ENCODE measurements around the gene CFAP92. TPM values are rescaled to one million over a fixed set of nuclear protein-coding genes. Genes with fewer than 3 reads are reported as not detected.
A peak's percentile ranks its signal among the peaks of the same experiment; 100 is the strongest.

CFAP92 gene, protein sequence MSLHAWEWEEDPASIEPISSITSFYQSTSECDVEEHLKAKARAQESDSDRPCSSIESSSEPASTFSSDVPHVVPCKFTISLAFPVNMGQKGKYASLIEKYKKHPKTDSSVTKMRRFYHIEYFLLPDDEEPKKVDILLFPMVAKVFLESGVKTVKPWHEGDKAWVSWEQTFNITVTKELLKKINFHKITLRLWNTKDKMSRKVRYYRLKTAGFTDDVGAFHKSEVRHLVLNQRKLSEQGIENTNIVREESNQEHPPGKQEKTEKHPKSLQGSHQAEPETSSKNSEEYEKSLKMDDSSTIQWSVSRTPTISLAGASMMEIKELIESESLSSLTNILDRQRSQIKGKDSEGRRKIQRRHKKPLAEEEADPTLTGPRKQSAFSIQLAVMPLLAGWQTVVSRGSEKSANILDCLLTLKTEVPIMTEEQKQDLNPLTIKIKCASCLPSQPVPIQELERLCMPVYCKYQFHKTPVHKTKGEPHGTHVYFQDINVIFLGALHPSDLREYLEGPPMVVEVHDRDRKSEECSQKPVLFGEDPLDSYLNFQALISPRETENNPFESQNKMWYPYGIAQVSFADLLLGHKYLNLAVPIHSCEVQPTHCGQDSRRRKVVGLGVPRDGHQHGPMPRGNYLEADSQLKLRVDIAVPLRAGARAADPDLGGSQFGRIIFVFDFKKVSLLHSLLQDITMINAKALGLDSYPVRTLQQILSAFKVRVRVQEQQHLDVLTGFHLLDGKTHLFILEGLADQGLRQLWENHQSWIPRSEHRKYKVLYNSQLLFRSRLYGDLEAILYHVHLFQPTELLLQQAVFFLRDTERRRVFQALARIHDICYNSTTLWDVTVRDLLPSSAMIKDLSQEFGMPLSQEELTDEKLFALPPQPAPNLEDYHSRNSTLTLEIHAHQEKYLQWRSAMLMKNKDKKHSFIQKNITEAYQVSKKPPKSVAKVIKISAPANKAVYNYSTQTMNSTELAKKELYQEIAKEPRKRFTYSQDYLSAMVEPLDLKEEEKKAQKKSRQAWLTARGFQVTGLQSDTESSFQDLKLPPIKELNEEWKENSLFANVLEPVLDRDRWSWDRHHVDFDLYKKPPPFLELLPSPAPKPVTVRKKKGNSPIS
- total RNA-seq (2014; rRNA removed; shearing (Covaris generic)), result 0.06 and 0.50 TPM in 2 replicates

DNA sequence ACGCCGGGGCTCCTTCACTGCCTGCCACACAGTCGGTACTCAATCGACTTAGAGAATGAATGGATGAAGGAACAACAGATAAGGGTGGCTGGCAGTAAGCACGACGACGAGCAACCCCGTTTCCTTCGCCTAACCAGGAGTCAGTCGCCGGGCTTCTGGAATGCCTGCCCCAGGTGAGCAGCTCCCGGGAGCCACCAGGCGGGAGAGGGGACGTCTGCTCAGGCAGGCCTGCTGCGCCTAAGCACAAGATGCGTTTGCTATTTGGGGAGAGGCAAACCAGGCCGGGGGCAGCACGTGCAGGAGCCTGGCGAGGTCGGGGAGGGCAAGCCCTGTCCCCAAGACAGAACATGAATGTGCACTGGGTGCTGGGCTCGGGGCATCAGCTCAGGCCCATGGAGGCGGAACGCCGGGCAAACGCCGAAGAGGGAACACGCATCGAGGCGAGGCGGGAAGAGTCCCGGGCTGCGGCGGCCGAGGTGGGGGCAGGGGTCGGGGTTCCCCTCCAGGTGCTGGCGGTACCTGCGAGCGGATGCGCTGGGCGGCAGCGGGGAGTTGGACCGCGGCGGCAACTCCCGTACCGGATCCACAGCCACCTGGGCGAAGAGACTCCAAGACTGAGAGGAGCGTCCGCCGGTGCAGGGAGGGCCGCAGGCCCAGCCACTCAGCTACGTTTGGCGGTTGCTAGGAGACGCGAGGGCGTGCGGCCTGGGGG, at the start of gene CFAP92:
TSS of gene CFAP92 (minus strand) at position 616 of the 712 bp plus-strand sequence. CDS start 772 bp downstream, outside the sequence.
- no peak for DNase-seq (ENCODE audit: low spot score)

DNA sequence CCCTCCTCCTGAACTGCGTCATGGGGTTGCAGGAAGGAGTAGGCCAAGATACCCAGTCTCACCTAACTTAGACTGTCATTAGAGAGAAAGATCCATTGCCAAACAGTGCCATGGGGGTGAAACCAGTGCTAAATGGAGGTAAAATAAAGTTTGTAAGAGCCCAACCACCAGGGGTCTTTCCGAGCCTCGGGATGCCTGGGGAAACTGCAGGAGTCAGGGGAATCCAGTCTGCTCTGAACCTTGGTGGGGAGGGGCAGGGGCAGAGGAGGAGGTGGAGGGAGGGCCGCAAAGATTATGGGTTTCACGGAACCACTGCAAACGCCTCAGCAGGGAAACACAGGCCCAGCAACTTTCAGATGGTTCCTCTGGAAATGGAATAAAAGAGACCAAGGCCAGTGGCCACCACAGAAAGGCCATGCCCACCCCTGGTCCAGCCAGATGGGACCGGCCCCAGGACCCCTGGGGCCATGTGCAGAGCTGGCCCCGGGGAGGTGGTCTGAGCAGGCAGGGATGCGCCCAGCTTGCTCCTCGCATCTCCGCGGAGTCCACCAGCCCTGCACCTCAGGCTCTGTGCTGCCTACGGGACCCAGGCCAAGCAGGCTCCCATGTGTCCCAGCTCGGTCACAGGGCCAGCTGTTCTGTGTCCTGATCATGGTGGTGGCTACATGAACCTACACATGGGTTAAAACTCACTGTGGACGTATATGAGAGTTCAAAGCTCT, 46.9 kb upstream of the CFAP92 start:
- no peak for DNase-seq (ENCODE audit: low spot score)

DNA sequence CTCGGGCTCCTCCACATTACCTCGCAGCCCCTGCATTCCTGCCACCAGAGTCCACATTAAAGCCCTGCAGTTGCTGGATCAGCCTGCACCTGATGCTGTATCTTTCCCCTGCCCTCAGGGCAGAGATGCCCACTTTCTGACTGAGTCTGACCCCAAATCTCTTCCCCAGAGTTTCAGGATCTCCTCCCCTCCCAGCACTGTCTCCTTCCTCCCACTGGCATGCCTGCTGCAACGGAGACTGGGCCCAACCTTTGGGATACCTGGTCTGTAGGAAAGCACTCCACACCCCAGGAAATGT, 46.1 kb upstream of the CFAP92 start:
- no peak for DNase-seq (ENCODE audit: low spot score)

DNA sequence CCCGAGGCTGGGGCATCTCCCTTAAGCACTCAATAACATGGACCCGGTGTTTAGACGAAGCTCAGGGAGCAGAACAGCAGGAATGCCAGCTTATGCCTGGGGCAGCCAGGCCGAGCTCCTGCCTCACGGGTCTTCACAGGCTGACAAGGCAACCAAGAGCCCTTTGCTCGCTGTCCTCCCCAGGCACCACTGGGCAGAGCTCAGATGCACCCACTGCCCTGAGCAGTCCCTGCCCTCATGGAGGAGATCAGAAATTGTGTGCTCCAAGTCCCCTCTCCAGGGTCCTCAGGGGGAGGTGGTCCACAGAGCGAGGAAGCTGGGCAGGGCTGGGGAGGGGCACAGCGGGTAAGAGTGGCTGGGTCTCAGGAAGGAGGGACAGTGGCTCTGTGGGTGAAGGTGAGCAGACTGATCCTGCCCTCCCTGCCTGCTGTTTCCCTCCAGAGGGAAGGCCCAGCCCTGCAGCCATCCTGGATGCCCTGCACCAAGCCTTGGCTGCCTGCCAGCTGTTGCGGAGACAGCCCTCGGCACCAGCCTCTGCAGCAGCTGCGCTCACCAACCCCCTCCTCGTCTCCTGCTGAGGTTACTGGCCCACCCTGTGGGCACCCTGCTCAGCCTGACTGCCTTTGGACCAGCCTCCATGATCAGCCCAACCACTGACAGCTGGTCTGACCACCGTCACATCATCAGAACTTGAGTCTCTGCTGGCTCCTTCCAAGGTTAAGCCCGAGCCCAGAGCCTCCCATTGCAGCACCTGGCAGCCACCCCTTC, 45.6 kb upstream of the CFAP92 start:
- DNase-seq (ENCODE audit: low spot score), result peak; percentile 40

DNA sequence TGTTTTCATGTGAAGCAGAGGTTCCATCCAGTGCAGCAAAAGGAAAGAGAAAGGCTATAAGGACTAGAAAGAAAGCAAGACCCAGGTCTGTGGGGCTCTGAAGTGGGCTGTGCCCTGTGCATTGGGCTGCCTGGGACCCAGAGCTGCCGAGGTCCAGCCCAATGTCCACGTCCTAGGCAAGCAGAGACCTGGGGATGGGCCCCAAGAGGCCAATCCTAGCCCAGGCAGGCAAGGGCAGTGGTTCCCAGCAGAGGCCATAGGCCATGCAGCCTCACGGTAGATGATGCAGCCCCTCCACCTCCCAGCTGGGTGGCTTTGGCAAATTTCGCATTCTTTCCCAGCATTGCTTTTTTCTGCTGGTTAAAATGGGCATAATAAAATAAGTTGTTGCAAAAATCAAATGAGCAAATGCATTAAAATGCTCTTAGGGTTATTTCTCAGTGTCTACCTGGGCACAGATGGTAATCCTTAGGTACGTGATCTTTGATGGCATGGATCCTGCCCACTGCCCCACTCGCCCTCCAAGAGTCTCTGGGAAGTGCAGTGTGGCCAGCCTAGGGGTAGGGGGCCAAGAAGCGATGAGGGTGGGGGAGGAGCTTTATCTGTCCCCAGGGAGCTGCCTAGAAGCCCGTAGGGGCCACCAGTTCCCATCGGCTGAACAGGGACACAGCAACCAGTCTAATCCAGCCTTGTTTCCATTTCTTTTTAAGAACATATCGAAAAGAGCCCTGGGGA, 44.4 kb upstream of the CFAP92 start:
- no peak for DNase-seq (ENCODE audit: low spot score)

DNA sequence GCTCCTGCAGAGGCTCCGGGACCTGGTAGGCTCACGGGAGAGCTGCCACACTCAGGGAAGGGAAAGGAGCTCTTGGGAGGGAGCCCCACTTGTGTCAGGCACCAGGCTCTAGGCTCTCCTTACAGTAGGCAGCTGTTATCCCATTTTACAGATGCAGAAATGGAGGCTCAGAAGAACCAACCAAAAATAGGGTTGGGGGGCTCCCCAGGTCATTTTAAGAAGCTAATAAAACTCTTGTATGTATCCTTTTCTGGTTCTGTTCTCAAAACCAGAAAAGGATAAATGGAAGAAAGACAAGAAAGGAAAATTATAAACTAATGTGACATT, 43.2 kb upstream of the CFAP92 start:
- no peak for DNase-seq (ENCODE audit: low spot score)

DNA sequence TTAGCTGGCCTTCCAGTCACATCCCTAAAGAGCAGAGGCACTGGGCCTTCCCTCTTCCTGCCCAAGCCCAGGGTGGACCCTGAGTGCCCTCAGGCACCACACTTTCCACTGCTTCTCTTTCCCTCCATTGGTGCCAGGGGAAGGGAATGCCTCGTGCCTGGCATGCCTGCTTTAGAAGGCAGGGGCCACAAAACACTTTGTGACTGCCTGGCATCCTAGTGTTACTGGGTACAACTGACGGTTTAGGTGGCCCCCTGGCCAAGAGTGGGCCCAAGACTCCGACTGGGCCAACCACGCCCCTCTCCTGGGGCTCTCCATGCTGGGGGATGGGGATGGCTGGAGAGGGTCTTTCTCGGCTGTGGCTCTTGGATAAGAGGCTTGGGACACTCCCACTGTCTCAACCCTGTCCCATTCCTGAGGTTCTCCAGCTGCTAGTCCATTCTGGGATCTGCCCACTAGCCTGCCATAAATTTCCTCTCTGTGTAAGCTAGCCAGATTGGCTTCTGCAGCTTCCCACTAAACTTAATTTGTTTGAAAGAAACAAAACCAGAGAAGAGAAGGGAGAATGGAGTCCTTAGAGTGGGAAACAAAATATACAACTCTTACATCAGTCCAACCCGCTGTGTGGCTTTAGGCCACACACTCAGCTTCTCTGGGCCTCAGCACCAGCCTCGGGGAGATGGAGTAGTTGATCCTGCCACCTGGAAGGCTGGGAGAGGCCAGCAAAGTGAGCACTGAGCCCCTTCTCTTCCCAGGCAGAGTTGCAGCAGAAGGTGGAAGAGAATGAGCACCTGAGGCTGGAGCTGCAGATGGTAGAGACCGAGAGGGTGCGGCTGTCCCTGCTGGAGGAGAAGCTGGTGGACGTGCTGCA, 42.6 kb upstream of the CFAP92 start:
- DNase-seq (ENCODE audit: low spot score), result no peak

DNA sequence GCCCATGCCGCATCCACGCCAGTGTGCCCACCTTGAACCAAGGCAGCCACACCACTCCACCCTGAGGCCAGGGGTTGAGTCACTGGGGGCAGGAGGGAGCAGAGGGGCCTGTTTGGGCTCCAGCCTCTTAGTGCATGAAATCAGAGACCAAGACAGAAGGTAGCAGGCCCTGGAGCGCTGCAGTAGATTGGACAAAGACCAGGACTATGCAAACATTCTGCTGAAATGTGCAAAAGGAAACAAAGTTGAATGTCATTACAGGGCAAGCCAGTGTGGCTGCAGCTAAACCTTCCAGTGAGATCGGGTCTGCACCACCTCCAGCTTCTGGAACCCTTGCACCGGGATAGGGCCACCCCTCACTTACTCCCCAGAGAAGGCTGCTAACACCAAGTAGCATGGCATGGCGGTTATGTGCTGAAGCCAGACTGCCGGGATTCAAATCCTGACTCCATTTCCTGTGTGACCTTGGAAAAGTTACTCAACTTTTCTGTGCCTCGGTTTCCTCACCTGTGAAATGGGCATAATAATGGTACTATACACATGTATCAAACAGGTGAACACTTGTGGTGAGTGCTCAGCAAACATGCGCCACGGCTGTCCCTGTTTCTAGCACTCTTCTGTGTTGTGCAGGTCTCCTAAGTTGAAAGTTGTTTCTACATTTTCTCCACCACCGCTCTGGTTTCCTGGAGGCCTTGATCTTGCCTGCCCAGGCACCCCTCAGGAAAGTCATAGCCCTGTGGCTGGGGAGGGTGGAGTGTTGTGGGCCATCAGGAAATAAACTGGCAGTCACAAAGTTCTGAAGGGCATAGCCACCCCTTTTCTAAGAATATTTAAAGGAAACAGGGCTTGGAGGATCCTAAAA, 41.7 kb upstream of the CFAP92 start:
- DNase-seq (ENCODE audit: low spot score), result no peak

DNA sequence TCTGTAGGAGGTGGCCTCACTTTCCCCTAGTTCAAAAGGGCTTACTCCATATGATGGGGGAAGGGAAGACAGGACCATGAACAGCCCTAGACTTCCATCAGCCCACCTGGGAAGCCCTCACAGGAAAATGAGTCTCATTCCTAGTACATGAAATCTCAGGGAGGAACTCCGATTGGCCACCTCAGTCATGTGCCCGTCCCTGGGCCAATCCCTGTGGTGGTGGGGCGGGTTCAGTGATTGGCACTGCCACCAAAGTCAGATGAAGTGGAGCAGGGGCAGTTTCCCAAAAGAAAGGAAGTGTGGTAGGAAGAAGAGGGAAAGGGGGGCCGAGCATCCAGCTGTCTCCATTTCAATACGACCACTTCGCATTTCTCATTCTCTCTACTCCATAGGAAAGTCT, 40.8 kb upstream of the CFAP92 start:
- no peak for DNase-seq (ENCODE audit: low spot score)

DNA sequence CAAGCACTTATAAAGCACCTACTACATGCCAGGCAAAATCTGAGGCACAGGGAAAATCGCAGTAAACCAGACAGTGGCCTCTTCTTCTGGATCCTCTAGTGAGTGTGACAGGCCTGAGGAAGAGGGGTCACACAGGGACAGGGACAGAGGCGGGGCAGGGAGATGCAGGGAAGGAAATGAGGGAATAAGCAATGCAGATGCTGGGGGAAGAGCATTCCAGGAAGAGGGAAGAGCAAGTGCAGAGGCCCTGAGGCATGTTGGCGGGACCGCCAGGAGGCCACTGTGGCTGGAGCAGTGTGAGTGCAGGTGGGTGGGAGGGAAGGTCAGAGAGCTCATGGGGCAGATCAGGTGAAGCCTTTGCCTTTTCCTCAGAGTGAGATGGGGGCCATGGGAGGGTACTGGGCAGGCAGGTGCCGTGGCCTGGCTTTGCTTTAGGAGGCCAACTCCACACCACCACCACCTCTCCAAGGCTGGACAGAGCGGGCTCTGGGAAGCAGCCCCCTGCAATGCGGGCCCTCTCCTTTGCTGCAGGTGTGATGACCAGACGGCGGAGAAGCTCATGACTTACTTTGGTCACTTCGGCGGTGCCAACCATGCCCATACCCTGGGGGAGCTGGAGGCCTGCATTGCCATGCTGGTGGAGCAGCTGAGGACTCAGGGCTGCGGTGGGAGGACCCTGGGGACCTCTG, 39.9 kb upstream of the CFAP92 start:
- DNase-seq (ENCODE audit: low spot score), result no peak

DNA sequence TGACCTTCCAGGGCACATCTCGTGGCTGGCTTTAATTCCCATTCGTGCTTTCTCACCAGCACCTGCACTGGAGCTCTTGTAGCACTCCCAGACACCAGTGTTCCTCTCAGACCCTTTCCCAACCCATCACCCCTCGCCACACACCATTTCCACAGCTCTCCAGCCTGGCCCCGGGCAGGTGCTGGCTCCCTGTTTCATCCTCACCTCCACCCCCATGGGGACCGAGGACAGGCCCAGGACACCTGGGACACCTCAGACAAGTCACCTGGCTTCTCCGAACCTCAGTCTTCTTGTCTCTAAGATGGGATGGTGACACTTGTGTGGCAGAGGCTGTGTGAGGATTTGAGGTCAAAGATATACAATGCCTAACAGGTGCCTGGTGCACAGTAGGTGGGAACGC, 39.3 kb upstream of the CFAP92 start:
- no peak for DNase-seq (ENCODE audit: low spot score)

DNA sequence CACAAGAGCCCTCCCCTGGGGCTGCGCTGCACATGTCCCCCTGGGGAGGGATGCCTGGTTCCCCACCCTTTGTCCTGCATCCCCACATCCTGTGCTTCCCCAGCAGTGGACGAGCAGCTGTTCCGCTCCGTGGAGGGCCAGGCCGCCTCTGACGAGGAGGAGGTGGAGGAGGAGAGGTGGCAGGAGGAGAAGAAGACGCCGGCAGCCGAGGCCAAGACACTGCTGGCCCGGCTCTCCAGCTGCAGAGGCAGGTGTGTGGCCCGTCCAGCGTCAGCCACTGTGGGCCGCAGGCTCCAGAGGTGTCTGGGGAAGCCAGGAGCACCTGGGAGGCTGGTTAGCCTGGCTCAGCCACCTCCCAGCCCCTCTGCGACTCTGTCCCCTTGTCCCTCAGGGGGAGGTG, 38.8 kb upstream of the CFAP92 start:
- no peak for DNase-seq (ENCODE audit: low spot score)

DNA sequence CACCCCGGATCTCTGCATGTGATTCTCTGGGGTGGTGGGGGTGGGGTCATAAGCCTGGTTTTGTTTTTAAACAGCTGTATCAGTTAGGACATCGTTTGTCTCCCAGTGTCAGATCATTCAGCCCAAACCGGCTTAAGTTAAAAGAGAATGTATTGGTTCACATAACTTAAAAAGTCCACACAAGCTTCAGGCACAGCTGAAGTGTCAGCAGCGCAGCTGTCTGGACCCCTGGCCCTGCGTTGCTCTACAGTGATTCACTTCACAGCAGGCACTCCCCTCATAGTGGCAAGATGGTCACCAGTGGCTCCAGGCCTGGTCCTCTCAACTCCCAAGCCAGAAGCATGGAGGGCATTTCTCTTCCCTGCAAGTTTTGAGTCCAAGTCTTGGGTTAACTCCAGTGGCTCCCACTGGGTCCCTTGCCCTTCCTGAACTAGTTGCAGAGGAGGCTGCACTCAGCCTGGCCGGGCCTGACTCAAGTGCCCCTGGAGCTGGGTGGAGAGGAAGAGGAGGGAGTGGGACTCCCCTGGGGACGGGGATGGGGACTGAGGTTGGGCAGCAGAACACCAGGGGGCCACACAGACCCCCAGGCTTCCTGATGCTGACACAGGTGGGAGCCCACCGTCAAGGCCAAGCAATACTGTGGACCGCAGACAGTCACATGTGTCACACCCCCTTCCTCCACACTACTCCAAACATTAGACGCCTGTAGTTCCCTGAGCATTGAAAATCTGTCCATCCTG, 37.8 kb upstream of the CFAP92 start:
- no peak for DNase-seq (ENCODE audit: low spot score)

DNA sequence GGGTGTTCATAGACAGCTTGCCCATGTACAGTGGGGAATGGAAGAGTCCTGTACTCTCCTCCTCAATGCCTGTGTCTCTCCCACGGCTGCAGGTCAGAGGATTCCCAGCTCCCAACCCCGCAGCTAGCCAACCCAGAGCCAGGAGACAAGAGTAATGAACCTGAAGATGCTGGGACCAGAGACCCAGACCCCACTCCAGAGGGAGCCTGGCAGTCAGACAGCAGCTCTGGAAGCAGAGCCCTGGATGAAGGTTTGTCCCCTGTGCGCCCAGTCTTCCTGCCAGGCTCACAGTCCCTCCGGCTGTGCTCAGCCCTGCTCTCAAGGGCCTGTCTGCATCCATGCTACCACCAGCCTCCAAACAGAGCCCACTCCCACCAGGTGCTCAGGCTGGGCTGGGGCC, 36.7 kb upstream of the CFAP92 start:
- DNase-seq (ENCODE audit: low spot score), result no peak

DNA sequence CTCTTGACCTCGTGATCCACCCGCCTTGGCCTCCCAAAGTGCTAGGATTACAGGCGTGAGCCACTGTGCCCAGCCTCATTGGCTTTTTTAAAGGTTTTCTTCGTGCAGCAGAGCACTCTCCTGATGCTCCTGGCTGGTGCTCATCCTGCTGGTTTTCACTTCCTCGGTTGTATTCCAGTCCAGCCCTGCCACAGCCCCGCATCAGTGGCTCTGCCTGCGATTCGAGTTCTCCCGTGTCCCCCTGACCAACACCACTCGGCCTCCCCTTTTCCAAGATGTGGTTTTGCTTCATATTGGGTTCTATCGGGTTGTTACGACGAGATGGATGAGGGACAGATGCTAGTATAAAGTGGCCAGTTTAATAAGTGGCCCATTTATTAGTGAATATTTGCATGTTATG, 35.0 kb upstream of the CFAP92 start:
- no peak for DNase-seq (ENCODE audit: low spot score)

DNA sequence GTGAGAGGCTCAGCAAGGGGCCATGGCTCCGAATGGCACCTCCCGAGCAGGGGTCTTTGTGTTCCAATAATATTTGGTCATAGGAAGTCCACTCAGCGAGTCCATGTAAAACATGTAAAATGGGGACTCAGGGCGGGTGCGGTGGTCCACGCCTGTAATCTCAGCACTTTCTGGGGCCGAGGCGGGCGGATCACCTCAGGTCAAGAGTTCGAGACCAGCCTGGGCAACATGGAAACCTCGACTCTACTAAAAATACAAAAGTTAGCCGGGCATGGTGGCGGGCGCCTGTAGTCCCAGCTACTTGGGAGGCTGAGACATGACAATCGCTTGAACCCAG, 33.6 kb upstream of the CFAP92 start:
- no peak for DNase-seq (ENCODE audit: low spot score)
